Prostate gland (tissue), 2 donors: ENCODE measurements around the gene CST4. TPM values are rescaled to one million over a fixed set of nuclear protein-coding genes. Genes with fewer than 3 reads are reported as not detected.
"Not testable (repeated sequence)": the region's sequence is repeated elsewhere in the genome, so short reads cannot be mapped to it uniquely, and the experiment has no call there.

Source experiments
- DNase-seq: peaks from one replicate; pipeline ENCODE4 v3.0.0-alpha.2; 2019; ENCODE audit warnings: low spot score
- H3K27ac ChIP-seq, 2 donors: fragments of 200-600 bp; sonication (generic); 2 replicates each; pipeline ENCODE4 v1.5.1; 2017 to 2019
- H3K27me3 ChIP-seq: fragments of 200-600 bp; sonication (generic); replicated peaks from 2 replicates; pipeline ENCODE4 v1.5.1; 2019; ENCODE audit not compliant: insufficient read depth
- H3K36me3 ChIP-seq, 2 donors: fragments of 200-600 bp; sonication (generic); 1 replicate in 1 of 2; 2 replicates in 1 of 2; pipeline versions ENCODE4 v1.5.1 to v1.8.1; 2017 to 2019
- H3K4me1 ChIP-seq: fragments of 200-600 bp; sonication (generic); replicated peaks from 2 replicates; pipeline ENCODE4 v1.5.1; 2019
- H3K4me3 ChIP-seq, 2 donors: fragments of 200-600 bp; sonication (generic); 2 replicates each; pipeline ENCODE4 v1.5.1; 2017 to 2019
- H3K9me3 ChIP-seq: fragments of 200-600 bp; sonication (generic); 2 replicates; pipeline ENCODE4 v1.5.1; 2017
- CTCF ChIP-seq, 4 experiments: fragments of 200-600 bp in 2 of 4; fragments of 450-650 bp in 2 of 4; sonication (generic) in 2 of 4; IDR thresholded peaks; 1 replicate in 3 of 4; 2 replicates in 1 of 4; pipeline ENCODE4 v1.5.1; 2016 to 2019; ENCODE audit warnings: antibody characterized with exemption in 4 of 4, mild to moderate bottlenecking in 2 of 4, moderate library complexity in 2 of 4
- POLR2A ChIP-seq: fragments of 450-650 bp; IDR thresholded peaks from one replicate; pipeline ENCODE4 v1.6.1; 2016; ENCODE audit warnings: antibody characterized with exemption, mild to moderate bottlenecking
- POLR2AphosphoS5 ChIP-seq: sonication (generic); formaldehyde crosslinking; IDR thresholded peaks from one replicate; pipeline ENCODE4 v1.6.1; 2017; ENCODE audit warnings: antibody characterized with exemption
- WGBS: methylation state at CpG from one replicate; pipeline ENCODE4 v1.1.5; 2018; 5-methylcytosine and 5-hydroxymethylcytosine counted together
- intact Hi-C: fragments of 100-400 bp; cut with DNase I; formaldehyde crosslinking; loops from one replicate; pipeline ENCODE4 v1.14.2; 2022
- total RNA-seq, 2 donors: library from RNA; depleted of rRNA; stranded (reverse); fragments of >200 nt; gene quantifications; one replicate each; pipeline ENCODE4 v1.1.0, GENCODE V29; 2016

CST4 gene, protein sequence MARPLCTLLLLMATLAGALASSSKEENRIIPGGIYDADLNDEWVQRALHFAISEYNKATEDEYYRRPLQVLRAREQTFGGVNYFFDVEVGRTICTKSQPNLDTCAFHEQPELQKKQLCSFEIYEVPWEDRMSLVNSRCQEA
- total RNA-seq: 1 to 10 TPM in 1 of 2 donors, not detected in 1; 7.9 TPM

GRCh38 chr20:23688684-23689398 is at the start of gene CST4:
TSS of gene CST4 (minus strand) at chr20:23689038. CDS start at chr20:23688969, 69 bp downstream.
- 74% methylated on average over 12 of the region's 12 CpGs for WGBS

GRCh38 chr20:23735391-23735790 is 46.6 kb upstream of the CST4 start:
- H3K27ac ChIP-seq, H3K4me1 ChIP-seq, H3K9me3 ChIP-seq, H3K27me3 ChIP-seq, DNase-seq, H3K4me3 ChIP-seq, intact Hi-C loops, H3K36me3 ChIP-seq: not testable (repeated sequence)
- WGBS: 75% methylated on average over 3 of the region's 3 CpGs

More at GRCh38 chr20:23688684-23689398, at the start of gene CST4:
- H3K36me3 ChIP-seq, H3K27me3 ChIP-seq, H3K4me3 ChIP-seq, intact Hi-C loops, DNase-seq, H3K4me1 ChIP-seq, H3K27ac ChIP-seq, H3K9me3 ChIP-seq: not testable (repeated sequence)

DNA sequence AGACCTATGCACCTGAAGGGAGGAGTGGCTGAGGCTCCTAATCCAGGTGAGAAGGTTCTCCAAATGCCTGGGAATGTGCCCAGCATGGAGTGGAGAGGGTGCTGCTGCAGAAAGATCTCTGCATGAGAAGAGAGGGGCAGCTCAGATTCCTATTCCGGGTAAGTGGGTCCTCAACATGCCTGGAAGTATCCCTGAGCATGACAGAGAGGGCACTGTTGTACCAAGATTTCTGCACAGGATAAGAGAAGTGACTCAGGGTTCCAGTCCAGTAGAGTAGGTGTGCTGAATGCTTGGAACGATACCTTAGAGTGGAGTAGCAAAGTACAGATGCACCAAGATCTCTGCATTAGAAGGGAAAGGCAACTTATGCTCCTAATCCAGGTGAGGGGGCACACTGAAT is 46.1 kb upstream of the CST4 start:
- intact Hi-C loops, DNase-seq, H3K27me3 ChIP-seq, H3K9me3 ChIP-seq, H3K36me3 ChIP-seq, H3K4me3 ChIP-seq, H3K27ac ChIP-seq, H3K4me1 ChIP-seq: not testable (repeated sequence)
- WGBS: 87% methylated on average over 2 of the region's 2 CpGs

- H3K4me3 ChIP-seq, H3K27me3 ChIP-seq, H3K27ac ChIP-seq, DNase-seq, H3K9me3 ChIP-seq, H3K36me3 ChIP-seq, intact Hi-C loops, H3K4me1 ChIP-seq: not testable (repeated sequence)
- WGBS: 100% methylated on average over 1 of the region's 1 CpG
Observed at GRCh38 chr20:23734440-23734839, 45.6 kb upstream of the CST4 start.

DNA sequence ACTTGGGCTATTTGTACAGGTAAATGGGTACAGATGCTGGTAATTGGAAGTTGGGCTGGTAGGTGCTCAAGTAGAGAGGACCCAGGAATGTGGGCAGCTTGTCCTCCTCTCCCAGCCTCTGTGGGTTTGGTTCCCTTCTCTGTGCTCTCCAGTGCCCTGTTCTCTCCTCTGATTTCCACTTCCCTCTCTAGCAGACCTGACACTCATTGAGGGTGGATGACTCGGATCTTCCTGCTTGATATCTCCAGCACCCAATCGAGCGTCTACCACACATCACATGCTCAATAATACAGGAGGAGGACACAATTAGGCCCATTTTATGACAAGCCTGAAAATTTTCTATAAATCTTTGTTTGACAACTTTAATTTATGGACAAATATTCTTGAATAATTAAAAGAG is 38.2 kb upstream of the CST4 start:
- DNase-seq: no peak
- H3K27me3 ChIP-seq: no peaks in the 10 kb centered on the region
- no peaks in the 10 kb centered on the region for H3K36me3 ChIP-seq
- WGBS: 74% methylated on average over 3 of the region's 3 CpGs
- intact Hi-C loops: no loop called here
- H3K9me3 ChIP-seq: no peaks in the 10 kb centered on the region
- no peak overlapping the region for H3K4me3 ChIP-seq
- H3K4me1 ChIP-seq: no peaks in the 10 kb centered on the region
- H3K27ac ChIP-seq: no peak overlapping the region
- TF ChIP-seq POLR2A (no peak), POLR2AphosphoS5 (no peak), CTCF (IDR thresholded peaks at IDR 0.05) (no peak)

- no peak overlapping the region for H3K4me3 ChIP-seq
- no peaks in the 10 kb centered on the region for H3K9me3 ChIP-seq
- WGBS: 94% methylated on average over 3 of the region's 3 CpGs
- TF ChIP-seq CTCF (IDR thresholded peaks at IDR 0.05) (no peak), POLR2A (no peak), POLR2AphosphoS5 (no peak)
- no peaks in the 10 kb centered on the region for H3K27me3 ChIP-seq
- H3K36me3 ChIP-seq: no peaks in the 10 kb centered on the region
- H3K27ac ChIP-seq: no peak overlapping the region
- H3K4me1 ChIP-seq: no peaks in the 10 kb centered on the region
- no peak for DNase-seq
- intact Hi-C loops: no loop called here
Observed at GRCh38 chr20:23725102-23725501, 36.3 kb upstream of the CST4 start.

- intact Hi-C loops, H3K36me3 ChIP-seq, H3K9me3 ChIP-seq, H3K4me3 ChIP-seq, H3K27me3 ChIP-seq, H3K27ac ChIP-seq, H3K4me1 ChIP-seq: not testable (repeated sequence)
- DNase-seq: peak; percentile 31
- 48% methylated on average over 2 of the region's 2 CpGs for WGBS
- peak in 2 of 4 experiments; percentile 13 to 50 for TF ChIP-seq CTCF (IDR thresholded peaks at IDR 0.05)
Observed at GRCh38 chr20:23723659-23724307, 34.9 kb upstream of the CST4 start.

DNA sequence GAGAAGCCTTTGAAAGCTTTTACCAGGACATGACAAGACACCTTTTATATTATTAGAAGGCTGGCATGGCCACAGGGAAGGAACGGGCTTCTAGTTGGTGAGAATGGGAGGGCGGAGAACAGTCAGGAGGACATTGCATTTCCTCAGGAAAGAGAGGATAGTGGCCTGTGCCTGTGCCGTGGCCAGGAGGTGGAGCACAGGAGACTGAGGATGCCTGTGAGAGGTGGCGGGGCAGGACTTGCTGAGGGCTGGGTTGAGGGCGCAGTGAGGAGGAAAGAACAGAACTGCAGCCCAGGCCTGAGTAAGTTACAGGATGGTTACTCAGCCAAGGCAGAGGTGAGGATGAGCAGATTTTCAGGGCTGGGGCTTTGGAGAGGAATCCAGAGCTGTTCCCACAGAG is 34.0 kb upstream of the CST4 start:
- intact Hi-C loops: not testable (repeated sequence)
- 53% methylated on average over 5 of the region's 5 CpGs for WGBS

More for the DNA sequence above, 34.0 kb upstream of the CST4 start:
- H3K9me3 ChIP-seq, H3K27ac ChIP-seq, H3K4me1 ChIP-seq, H3K27me3 ChIP-seq, DNase-seq, H3K36me3 ChIP-seq, H3K4me3 ChIP-seq: not testable (repeated sequence)
